ENCODE data around the gene ARHGEF28.

The ARHGEF28 gene

DNA sequence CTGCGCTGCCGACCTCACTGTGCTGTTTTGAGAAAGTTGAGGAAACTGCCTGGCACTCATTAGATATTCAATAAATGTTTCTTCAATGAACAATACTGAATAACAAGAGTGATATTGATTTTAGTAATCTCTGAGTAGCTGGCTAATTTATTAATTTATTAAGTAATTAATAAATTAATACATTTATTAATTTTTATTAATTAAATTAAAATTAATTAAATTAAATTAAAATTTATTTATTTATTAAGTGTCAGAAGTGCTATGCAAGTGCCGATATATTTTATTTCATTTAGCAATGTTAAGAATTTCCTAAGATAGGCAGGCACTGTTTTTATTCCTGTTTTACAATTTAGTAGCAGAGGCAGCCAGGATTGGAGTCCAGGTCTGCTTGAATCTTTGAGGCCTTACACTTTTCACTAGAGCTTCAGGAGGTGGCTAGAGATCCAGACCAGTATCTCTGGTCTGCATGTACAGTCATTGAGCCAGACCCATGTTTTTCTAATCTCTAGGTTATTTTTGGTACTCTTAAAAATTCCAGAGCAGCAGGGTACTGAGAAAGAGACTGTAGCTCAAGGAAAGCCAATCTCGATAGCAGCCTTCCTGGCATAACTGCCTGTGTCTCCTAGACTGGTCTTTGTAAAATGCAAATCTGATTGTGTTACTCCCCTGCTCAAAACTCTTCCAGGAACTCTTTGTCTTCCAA is 109.2 kb downstream of the ARHGEF28 start:
- no peak for DNase-seq (ENCODE audit: low read depth, low spot score)
- Histone ChIP-seq H3K4me3 (ENCODE audit: low read length) (no peak overlapping the region), H3K27me3 (ENCODE audit: control insufficient read depth, insufficient read depth, low read length) (no peaks in the 10 kb centered on the region), H3K9me3 (ENCODE audit: control insufficient read depth, insufficient read depth, low read length) (no peaks in the 10 kb centered on the region), H3K4me1 (ENCODE audit: control insufficient read depth, insufficient read depth, low read length) (no peaks in the 10 kb centered on the region), H3K27ac (ENCODE audit: low read length) (no peak overlapping the region), H3K36me3 (ENCODE audit: control insufficient read depth, insufficient read depth, low read length) (no peaks in the 10 kb centered on the region)
- no CpG with 5 or more reads among the region's 4 CpGs for WGBS (ENCODE audit: insufficient coverage, insufficient read length)

- H3K4me3 ChIP-seq (ENCODE audit: low read length) = no peak overlapping the region
- no peaks in the 10 kb centered on the region for H3K9me3 ChIP-seq (ENCODE audit: control insufficient read depth, insufficient read depth, low read length)
- no peak for DNase-seq (ENCODE audit: low read depth, low spot score)
- no peaks in the 10 kb centered on the region for H3K27me3 ChIP-seq (ENCODE audit: control insufficient read depth, insufficient read depth, low read length)
- no peak overlapping the region for H3K27ac ChIP-seq (ENCODE audit: low read length)
- WGBS (ENCODE audit: insufficient coverage, insufficient read length) = no CpG with 5 or more reads among the region's 1 CpG
- no peaks in the 10 kb centered on the region for H3K4me1 ChIP-seq (ENCODE audit: control insufficient read depth, insufficient read depth, low read length)
- H3K36me3 ChIP-seq (ENCODE audit: control insufficient read depth, insufficient read depth, low read length) = no peaks in the 10 kb centered on the region
Measured at GRCh38 chr5:73739650-73740049, 113.7 kb downstream of the ARHGEF28 start.

DNA sequence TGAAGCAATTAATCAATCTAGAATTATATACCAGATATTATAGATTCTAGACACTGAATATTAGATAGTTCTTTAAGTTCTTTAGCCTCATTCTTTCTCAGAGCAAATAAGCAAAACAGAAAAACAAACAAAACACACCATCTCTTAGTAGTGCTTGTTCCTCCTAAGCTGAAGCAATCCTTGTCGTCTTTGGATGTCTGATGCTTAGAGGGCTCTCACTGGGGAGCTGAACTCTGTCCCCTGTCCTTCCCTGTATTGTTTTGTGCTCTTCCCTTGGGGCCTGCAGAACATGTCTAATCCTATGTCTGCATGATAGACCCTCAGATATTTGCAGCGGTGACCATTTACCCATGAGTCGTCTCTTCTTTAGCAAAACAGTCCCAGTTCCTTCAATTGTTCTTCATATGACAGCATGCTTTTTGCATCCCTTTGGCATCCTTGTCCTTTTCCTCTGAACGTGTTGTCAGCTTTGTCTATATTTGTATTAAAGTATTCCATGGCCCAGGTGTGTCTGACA is 114.3 kb downstream of the ARHGEF28 start:
- Histone ChIP-seq H3K36me3 (ENCODE audit: control insufficient read depth, insufficient read depth, low read length) (no peaks in the 10 kb centered on the region), H3K9me3 (ENCODE audit: control insufficient read depth, insufficient read depth, low read length) (no peaks in the 10 kb centered on the region), H3K4me1 (ENCODE audit: control insufficient read depth, insufficient read depth, low read length) (no peaks in the 10 kb centered on the region), H3K4me3 (ENCODE audit: low read length) (no peak overlapping the region), H3K27me3 (ENCODE audit: control insufficient read depth, insufficient read depth, low read length) (no peaks in the 10 kb centered on the region), H3K27ac (ENCODE audit: low read length) (no peak overlapping the region)
- no peak for DNase-seq (ENCODE audit: low read depth, low spot score)
- no CpG with 5 or more reads among the region's 4 CpGs for WGBS (ENCODE audit: insufficient coverage, insufficient read length)

DNA sequence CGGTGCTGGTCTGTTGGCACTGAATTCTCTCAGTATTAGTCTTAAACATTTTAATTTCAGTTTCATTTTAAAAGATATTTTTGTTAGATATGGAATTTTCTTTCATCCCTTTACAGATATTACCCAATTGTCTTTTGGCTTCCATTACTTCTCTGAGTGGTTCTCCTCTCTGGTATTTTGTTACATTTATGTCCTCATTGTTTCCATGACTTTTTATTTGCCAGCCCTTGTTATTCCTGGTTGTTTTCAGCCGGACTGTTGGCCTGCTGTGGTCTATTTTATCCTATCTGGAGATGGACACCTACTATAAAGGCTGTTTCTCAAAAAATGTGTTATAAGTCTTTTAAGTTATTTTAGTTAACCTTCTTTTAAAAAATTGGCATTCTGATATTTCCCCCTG is 117.2 kb downstream of the ARHGEF28 start:
- no CpG with 5 or more reads among the region's 2 CpGs for WGBS (ENCODE audit: insufficient coverage, insufficient read length)
- H3K9me3 ChIP-seq (ENCODE audit: control insufficient read depth, insufficient read depth, low read length) = no peaks in the 10 kb centered on the region
- no peak overlapping the region for H3K27ac ChIP-seq (ENCODE audit: low read length)
- H3K36me3 ChIP-seq (ENCODE audit: control insufficient read depth, insufficient read depth, low read length) = no peaks in the 10 kb centered on the region
- no peak overlapping the region for H3K4me3 ChIP-seq (ENCODE audit: low read length)
- no peaks in the 10 kb centered on the region for H3K27me3 ChIP-seq (ENCODE audit: control insufficient read depth, insufficient read depth, low read length)
- no peaks in the 10 kb centered on the region for H3K4me1 ChIP-seq (ENCODE audit: control insufficient read depth, insufficient read depth, low read length)
- no peak for DNase-seq (ENCODE audit: low read depth, low spot score)

DNA sequence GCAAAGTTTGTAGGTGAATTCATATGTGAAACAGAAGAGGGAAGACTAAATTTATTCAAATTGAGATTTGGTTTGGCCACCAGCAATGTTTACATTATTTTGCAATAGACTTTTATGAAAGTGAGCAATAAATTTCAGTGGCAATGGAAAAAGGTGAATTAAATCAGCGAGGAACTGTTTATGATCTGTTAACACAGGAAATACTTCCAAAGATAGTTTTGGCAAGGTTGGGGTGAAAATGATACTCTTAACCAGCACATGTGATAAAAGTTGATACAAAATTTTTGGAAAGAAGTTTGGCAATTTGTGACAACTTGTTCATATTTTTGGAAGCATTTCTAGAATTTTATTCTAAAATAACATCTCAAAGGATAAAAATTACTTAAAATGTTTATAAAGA is 119.8 kb downstream of the ARHGEF28 start:
- WGBS (ENCODE audit: insufficient coverage, insufficient read length) = no CpG with 5 or more reads among the region's 1 CpG

DNA sequence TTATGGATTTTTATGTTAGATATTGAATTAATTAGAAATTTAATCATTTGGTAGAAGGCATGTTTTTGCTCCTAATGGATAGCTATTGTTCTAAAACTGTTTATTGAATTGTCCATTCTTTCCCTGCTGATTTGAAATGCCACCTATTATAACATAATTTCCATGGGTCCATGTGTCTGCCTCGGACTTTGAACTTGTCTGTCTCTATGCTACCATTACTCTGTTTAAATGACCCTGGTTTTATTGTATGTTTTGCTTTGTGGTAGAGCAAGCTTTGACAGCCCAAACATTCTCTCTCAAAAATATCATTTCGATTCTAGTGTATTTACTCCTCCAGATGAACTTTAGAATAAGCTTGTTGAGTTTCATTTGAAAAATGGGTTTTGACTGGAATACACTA is 120.6 kb downstream of the ARHGEF28 start:
- no peak for DNase-seq (ENCODE audit: low read depth, low spot score)
- Histone ChIP-seq H3K27ac (ENCODE audit: low read length) (no peak overlapping the region), H3K4me3 (ENCODE audit: low read length) (no peak overlapping the region), H3K27me3 (ENCODE audit: control insufficient read depth, insufficient read depth, low read length) (no peaks in the 10 kb centered on the region), H3K36me3 (ENCODE audit: control insufficient read depth, insufficient read depth, low read length) (no peaks in the 10 kb centered on the region), H3K4me1 (ENCODE audit: control insufficient read depth, insufficient read depth, low read length) (0 out of 2 replicates have a peak, but pooled peaks cover 1% of the 10 kb centered on the region), H3K9me3 (ENCODE audit: control insufficient read depth, insufficient read depth, low read length) (no peaks in the 10 kb centered on the region)
- no CpG with 5 or more reads among the region's 2 CpGs for WGBS (ENCODE audit: insufficient coverage, insufficient read length)

More for the DNA sequence above, 119.8 kb downstream of the ARHGEF28 start:
- no peak for DNase-seq (ENCODE audit: low read depth, low spot score)
- Histone ChIP-seq H3K36me3 (ENCODE audit: control insufficient read depth, insufficient read depth, low read length) (no peaks in the 10 kb centered on the region), H3K4me3 (ENCODE audit: low read length) (no peak overlapping the region), H3K4me1 (ENCODE audit: control insufficient read depth, insufficient read depth, low read length) (0 out of 2 replicates have a peak, but pooled peaks cover 1% of the 10 kb centered on the region), H3K27ac (ENCODE audit: low read length) (no peak overlapping the region), H3K27me3 (ENCODE audit: control insufficient read depth, insufficient read depth, low read length) (no peaks in the 10 kb centered on the region), H3K9me3 (ENCODE audit: control insufficient read depth, insufficient read depth, low read length) (no peaks in the 10 kb centered on the region)

DNA sequence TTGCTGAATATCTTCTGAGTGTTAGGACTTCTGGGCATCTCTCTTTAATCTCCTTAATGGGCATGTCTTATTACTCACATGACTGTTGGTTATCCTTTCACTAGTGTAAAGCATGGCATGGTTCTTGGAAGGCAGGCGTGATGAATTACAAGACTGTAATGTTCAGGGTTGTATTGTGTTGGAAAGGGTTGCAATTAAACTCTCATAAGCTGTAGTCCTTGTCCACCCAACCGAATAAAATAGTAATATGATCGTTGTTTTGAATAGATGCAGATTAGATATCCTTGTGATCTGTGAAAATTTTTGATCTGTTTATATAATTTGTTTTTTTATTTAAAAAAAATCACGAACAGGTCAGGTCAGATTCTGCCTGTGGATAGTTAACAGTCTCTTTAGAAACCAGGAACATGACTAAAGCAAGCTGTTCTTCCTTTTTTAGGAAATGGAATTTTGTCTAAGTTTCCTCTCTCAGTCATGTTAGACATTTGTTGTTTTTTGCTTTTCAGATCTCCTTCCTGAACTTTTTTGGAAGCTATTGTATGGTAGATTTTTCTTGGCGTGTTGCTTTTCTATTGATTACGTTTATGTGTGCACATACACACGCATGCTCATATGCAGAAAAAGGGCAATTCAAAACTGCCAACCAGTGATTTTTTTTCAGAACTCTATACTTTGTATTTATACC is 121.8 kb downstream of the ARHGEF28 start:
- DNase-seq (ENCODE audit: low read depth, low spot score) = no peak
- WGBS (ENCODE audit: insufficient coverage, insufficient read length) = 100% methylated on average over 1 of the region's 7 CpGs
- Histone ChIP-seq H3K36me3 (ENCODE audit: control insufficient read depth, insufficient read depth, low read length) (no peaks in the 10 kb centered on the region), H3K27ac (ENCODE audit: low read length) (no peak overlapping the region), H3K4me1 (ENCODE audit: control insufficient read depth, insufficient read depth, low read length) (0 out of 2 replicates have a peak, but pooled peaks cover 1% of the 10 kb centered on the region), H3K27me3 (ENCODE audit: control insufficient read depth, insufficient read depth, low read length) (no peaks in the 10 kb centered on the region), H3K4me3 (ENCODE audit: low read length) (no peak overlapping the region), H3K9me3 (ENCODE audit: control insufficient read depth, insufficient read depth, low read length) (no peaks in the 10 kb centered on the region)

DNA sequence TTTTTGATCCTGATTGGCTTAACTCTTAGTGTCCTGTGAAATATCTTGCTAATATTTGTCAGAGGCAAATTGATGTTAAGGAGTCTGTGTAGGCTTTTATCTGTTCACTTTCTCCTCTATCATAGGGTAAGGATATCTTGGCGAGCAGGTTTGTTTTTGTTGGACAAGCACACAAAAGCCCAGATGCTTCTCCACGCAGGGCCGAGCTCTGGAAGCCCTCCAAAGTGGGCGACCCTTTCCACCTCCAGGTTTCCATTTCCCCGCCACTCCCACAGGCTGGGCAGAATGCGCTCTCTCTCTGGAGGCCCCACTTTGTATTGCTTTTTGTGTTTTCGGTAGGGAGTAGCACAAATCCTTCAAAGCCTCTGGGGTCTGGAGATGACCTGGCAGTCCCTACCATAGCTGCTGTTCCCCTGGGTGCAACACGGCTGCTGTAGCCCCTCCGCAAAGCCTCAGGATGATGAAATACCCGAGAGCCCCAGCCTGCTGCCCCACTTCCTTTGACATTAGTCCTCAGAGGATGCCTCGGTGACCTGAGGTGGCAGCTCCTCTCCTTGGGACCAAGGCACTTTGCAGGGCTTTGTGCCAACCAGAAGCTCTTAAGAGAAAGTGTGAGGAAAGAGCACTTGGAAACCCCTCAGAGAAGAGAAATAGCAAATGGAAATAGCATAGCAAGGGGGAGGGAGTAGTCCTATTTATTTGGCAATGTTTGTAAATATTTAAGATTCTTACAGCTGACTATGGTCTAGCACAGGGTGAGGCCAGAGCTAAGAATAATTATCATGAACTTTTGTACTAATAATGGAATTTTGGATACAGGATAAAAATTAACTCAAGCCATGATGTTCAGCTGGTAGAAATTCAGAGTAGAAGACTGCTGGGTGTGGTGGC is 122.8 kb downstream of the ARHGEF28 start:
- no CpG with 5 or more reads among the region's 11 CpGs for WGBS (ENCODE audit: insufficient coverage, insufficient read length)
- Histone ChIP-seq H3K4me1 (ENCODE audit: control insufficient read depth, insufficient read depth, low read length) (0 out of 2 replicates have a peak, but pooled peaks cover 1% of the 10 kb centered on the region), H3K27me3 (ENCODE audit: control insufficient read depth, insufficient read depth, low read length) (no peaks in the 10 kb centered on the region), H3K36me3 (ENCODE audit: control insufficient read depth, insufficient read depth, low read length) (no peaks in the 10 kb centered on the region), H3K4me3 (ENCODE audit: low read length) (no peak overlapping the region), H3K9me3 (ENCODE audit: control insufficient read depth, insufficient read depth, low read length) (no peaks in the 10 kb centered on the region), H3K27ac (ENCODE audit: low read length) (no peak overlapping the region)
- no peak for DNase-seq (ENCODE audit: low read depth, low spot score)

- Histone ChIP-seq H3K27me3 (ENCODE audit: control insufficient read depth, insufficient read depth, low read length) (no peaks in the 10 kb centered on the region), H3K4me3 (ENCODE audit: low read length) (no peak overlapping the region), H3K36me3 (ENCODE audit: control insufficient read depth, insufficient read depth, low read length) (no peaks in the 10 kb centered on the region), H3K27ac (ENCODE audit: low read length) (no peak overlapping the region), H3K4me1 (ENCODE audit: control insufficient read depth, insufficient read depth, low read length) (0 out of 2 replicates have a peak, but pooled peaks cover 1% of the 10 kb centered on the region), H3K9me3 (ENCODE audit: control insufficient read depth, insufficient read depth, low read length) (no peaks in the 10 kb centered on the region)
- WGBS (ENCODE audit: insufficient coverage, insufficient read length) = no CpG with 5 or more reads among the region's 11 CpGs
- DNase-seq (ENCODE audit: low read depth, low spot score) = no peak
Measured at GRCh38 chr5:73749485-73750270, 123.7 kb downstream of the ARHGEF28 start.
